Measurements from ENCODE around the gene PCSK1N.

The PCSK1N gene

GRCh38 chrX:48816014-48816810 lies 19.2 kb downstream of the PCSK1N start:
- H3K36me3 ChIP-seq (ENCODE audit: low read depth) = 0 out of 2 replicates have a peak, but pooled peaks cover 3% of the 10 kb centered on the region
- H3K27me3 ChIP-seq (ENCODE audit: insufficient read depth, poor library complexity, severe bottlenecking) = no peaks in the 10 kb centered on the region
- ATAC-seq (ENCODE audit: low read depth) = no peak
- no peak overlapping the region for H3K4me3 ChIP-seq (ENCODE audit: severe bottlenecking)
- no peak for TF ChIP-seq CTCF (IDR thresholded peaks at IDR 0.05; ENCODE audit: poor library complexity, severe bottlenecking)
- no peaks in the 10 kb centered on the region for H3K4me1 ChIP-seq (ENCODE audit: insufficient read depth, poor library complexity, severe bottlenecking)
- no peaks in the 10 kb centered on the region for H3K9me3 ChIP-seq (ENCODE audit: severe bottlenecking)
- no peak overlapping the region for H3K27ac ChIP-seq (ENCODE audit: poor library complexity, severe bottlenecking)
- no peak for DNase-seq (ENCODE audit: low spot score)

DNA sequence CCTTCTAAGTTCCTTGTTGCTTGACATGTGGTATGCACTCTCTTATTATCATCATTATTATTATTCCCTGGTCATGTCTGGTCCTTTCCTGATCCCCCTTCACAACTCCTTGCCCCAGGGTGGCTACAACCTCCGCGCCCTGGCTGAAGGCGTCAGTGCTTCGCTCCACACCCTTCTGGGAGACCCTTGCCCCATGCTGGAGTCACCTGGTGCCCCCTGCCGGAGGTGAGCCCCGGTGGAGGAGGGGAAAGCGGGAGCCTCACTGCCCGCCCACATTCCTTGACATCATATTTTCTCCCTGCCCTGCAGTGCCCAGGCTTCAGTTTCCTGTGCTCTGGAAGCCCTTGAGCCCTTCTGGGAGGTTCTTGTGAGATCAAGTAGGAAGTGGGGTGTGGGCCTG lies 20.1 kb downstream of the PCSK1N start:
- Histone ChIP-seq H3K27me3 (ENCODE audit: insufficient read depth, poor library complexity, severe bottlenecking) (no peaks in the 10 kb centered on the region), H3K36me3 (ENCODE audit: low read depth) (peaks cover 6% of the 10 kb centered on the region; the same call in 1 of the 2 replicates), H3K4me3 (ENCODE audit: severe bottlenecking) (no peak overlapping the region), H3K27ac (ENCODE audit: poor library complexity, severe bottlenecking) (no peak overlapping the region), H3K9me3 (ENCODE audit: severe bottlenecking) (no peaks in the 10 kb centered on the region), H3K4me1 (ENCODE audit: insufficient read depth, poor library complexity, severe bottlenecking) (no peaks in the 10 kb centered on the region)
- no peak for ATAC-seq (ENCODE audit: low read depth)
- DNase-seq (ENCODE audit: low spot score) = no peak
- no peak for TF ChIP-seq CTCF (IDR thresholded peaks at IDR 0.05; ENCODE audit: poor library complexity, severe bottlenecking)

DNA sequence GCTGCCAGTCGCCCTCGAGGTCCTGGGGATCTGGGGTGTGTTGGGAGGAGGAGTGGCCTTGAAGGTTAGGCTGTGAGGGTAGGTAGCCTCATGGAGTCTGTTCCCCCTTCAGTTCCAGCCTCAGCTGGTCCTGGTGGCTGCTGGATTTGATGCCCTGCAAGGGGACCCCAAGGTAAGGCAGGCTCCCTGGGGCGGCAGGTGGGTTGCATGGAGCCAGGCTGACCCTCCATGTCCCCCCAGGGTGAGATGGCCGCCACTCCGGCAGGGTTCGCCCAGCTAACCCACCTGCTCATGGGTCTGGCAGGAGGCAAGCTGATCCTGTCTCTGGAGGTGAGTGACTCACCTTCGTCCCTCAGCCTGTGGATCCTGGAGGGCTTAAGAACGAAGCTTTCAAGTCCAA lies 20.7 kb downstream of the PCSK1N start:
- Histone ChIP-seq H3K27ac (ENCODE audit: poor library complexity, severe bottlenecking) (no peak overlapping the region), H3K36me3 (ENCODE audit: low read depth) (peaks cover 6% of the 10 kb centered on the region; the same call in 1 of the 2 replicates), H3K4me1 (ENCODE audit: insufficient read depth, poor library complexity, severe bottlenecking) (no peaks in the 10 kb centered on the region), H3K9me3 (ENCODE audit: severe bottlenecking) (no peaks in the 10 kb centered on the region), H3K4me3 (ENCODE audit: severe bottlenecking) (no peak overlapping the region), H3K27me3 (ENCODE audit: insufficient read depth, poor library complexity, severe bottlenecking) (no peaks in the 10 kb centered on the region)
- DNase-seq (ENCODE audit: low spot score) (no peak), ATAC-seq (ENCODE audit: low read depth) (no peak)
- no peak for TF ChIP-seq CTCF (IDR thresholded peaks at IDR 0.05; ENCODE audit: poor library complexity, severe bottlenecking)

DNA sequence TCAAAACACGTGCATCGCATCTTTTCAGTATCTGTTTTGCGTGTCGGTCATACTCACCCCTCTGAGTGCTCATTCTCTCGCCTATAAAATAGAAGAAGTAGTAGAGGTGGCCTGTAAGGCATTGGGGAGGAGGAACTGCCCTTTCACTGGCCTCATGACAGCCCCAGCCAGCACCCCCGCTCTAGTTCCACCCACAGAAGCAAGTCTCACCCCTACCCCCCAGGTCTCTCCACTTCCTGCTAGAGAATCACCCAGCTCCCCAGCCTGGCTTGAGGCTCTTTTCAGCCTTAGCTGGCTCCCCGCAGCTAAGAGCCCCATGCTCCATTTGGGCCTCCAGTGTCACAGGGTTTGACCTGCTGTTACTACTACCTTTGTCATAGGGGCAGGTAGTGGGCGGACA lies 21.8 kb downstream of the PCSK1N start:
- no peak for TF ChIP-seq CTCF (IDR thresholded peaks at IDR 0.05; ENCODE audit: poor library complexity, severe bottlenecking)
- ATAC-seq (ENCODE audit: low read depth) (no peak), DNase-seq (ENCODE audit: low spot score) (no peak)
- H3K9me3 ChIP-seq (ENCODE audit: severe bottlenecking) = no peaks in the 10 kb centered on the region
- H3K4me1 ChIP-seq (ENCODE audit: insufficient read depth, poor library complexity, severe bottlenecking) = no peaks in the 10 kb centered on the region
- no peaks in the 10 kb centered on the region for H3K27me3 ChIP-seq (ENCODE audit: insufficient read depth, poor library complexity, severe bottlenecking)
- H3K27ac ChIP-seq (ENCODE audit: poor library complexity, severe bottlenecking) = no peak overlapping the region
- H3K36me3 ChIP-seq (ENCODE audit: low read depth) = peaks cover 6% of the 10 kb centered on the region; the same call in 1 of the 2 replicates
- no peak overlapping the region for H3K4me3 ChIP-seq (ENCODE audit: severe bottlenecking)

- no peak overlapping the region for H3K4me3 ChIP-seq (ENCODE audit: severe bottlenecking)
- no peak for TF ChIP-seq CTCF (IDR thresholded peaks at IDR 0.05; ENCODE audit: poor library complexity, severe bottlenecking)
- ATAC-seq (ENCODE audit: low read depth) = no peak
- no peaks in the 10 kb centered on the region for H3K4me1 ChIP-seq (ENCODE audit: insufficient read depth, poor library complexity, severe bottlenecking)
- peaks cover 10% of the 10 kb centered on the region for H3K36me3 ChIP-seq (ENCODE audit: low read depth)
- H3K9me3 ChIP-seq (ENCODE audit: severe bottlenecking) = no peaks in the 10 kb centered on the region
- no peaks in the 10 kb centered on the region for H3K27me3 ChIP-seq (ENCODE audit: insufficient read depth, poor library complexity, severe bottlenecking)
- DNase-seq (ENCODE audit: low spot score) = no peak
- H3K27ac ChIP-seq (ENCODE audit: poor library complexity, severe bottlenecking) = no peak overlapping the region
Measured at GRCh38 chrX:48806081-48806480, 29.3 kb downstream of the PCSK1N start.

Measured in RWPE2 (cell line).